ENCODE results near the gene TICRR. TPM values are rescaled to one million over a fixed set of nuclear protein-coding genes. Genes with fewer than 3 reads are reported as not detected.
A peak's percentile ranks its signal among the peaks of the same experiment; 100 is the strongest.
"Not testable (repeated sequence)": the region's sequence is repeated elsewhere in the genome, so short reads cannot be mapped to it uniquely, and the experiment has no call there.

Gene TICRR, protein sequence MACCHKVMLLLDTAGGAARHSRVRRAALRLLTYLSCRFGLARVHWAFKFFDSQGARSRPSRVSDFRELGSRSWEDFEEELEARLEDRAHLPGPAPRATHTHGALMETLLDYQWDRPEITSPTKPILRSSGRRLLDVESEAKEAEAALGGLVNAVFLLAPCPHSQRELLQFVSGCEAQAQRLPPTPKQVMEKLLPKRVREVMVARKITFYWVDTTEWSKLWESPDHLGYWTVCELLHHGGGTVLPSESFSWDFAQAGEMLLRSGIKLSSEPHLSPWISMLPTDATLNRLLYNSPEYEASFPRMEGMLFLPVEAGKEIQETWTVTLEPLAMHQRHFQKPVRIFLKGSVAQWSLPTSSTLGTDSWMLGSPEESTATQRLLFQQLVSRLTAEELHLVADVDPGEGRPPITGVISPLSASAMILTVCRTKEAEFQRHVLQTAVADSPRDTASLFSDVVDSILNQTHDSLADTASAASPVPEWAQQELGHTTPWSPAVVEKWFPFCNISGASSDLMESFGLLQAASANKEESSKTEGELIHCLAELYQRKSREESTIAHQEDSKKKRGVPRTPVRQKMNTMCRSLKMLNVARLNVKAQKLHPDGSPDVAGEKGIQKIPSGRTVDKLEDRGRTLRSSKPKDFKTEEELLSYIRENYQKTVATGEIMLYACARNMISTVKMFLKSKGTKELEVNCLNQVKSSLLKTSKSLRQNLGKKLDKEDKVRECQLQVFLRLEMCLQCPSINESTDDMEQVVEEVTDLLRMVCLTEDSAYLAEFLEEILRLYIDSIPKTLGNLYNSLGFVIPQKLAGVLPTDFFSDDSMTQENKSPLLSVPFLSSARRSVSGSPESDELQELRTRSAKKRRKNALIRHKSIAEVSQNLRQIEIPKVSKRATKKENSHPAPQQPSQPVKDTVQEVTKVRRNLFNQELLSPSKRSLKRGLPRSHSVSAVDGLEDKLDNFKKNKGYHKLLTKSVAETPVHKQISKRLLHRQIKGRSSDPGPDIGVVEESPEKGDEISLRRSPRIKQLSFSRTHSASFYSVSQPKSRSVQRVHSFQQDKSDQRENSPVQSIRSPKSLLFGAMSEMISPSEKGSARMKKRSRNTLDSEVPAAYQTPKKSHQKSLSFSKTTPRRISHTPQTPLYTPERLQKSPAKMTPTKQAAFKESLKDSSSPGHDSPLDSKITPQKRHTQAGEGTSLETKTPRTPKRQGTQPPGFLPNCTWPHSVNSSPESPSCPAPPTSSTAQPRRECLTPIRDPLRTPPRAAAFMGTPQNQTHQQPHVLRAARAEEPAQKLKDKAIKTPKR (N-terminal part only)
- total RNA-seq (under 1 TPM; 0.21 to 0.22 TPM), total RNA-seq (0.38 to 2.2 reads per million in 2 donors)

DNA sequence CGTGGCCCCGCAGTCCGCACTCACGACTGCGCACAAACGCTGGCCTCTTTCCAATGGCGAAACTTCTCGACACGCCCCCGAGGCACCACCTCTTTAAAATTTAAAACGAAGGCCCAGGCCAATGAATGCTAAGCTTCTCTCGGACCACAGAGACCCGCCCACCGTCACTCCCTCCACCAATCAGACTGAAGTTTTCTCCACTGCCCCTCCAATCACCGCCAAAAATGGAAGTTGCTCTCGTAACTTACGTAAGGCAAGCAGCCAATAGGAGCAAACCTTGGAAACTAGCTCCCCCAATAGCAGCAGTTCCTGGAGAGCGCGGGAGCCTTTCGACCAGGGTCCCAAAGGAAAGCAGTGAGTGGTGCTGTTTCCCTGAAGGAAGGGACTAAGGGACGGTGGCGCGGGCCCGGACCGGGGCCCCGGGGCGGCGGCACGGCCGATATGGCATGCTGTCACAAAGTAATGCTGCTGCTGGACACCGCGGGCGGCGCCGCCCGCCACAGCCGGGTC, at the start of gene TICRR:
TSS of gene TICRR (plus strand) at position 324 of the 510 bp plus-strand sequence. CDS start at position 442, 118 bp downstream.
- H3K4me3 Mint-ChIP-seq, result peak within 1 kb of the TSS; percentile 92
- peak; percentile 74 to 91 (median 85) for DNase-seq

DNA sequence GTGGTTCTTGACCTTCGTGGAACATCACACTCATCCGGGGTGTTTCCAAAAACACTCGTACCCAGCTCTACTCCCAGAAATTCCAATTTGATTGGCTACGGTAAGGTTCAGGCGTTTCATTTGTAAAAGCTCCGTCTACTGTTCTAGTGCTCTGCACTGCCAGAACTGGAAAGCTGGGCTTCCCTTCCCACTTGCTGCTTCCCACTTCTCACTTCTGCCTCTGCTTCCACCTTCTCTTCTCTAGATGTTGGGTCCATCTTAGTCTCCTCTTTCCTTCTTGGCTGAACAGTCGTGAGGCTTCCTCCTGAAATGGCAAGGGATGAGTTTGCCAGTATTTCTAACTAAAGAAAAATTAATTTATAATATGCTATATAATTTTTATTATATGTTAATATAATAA, 49.1 kb upstream of the TICRR start:
- H3K27me3 Mint-ChIP-seq, result peaks cover 9% of the 10 kb centered on the region
- H3K9me3 ChIP-seq (ENCODE audit: control insufficient read depth, low read length, poor library complexity, severe bottlenecking), result no peaks in the 10 kb centered on the region
- no peaks in the 10 kb centered on the region for H3K4me1 Mint-ChIP-seq
- H3K4me3 Mint-ChIP-seq, result no peak overlapping the region
- H3K36me3 Mint-ChIP-seq (ENCODE audit: low read depth), result no peaks in the 10 kb centered on the region
- ATAC-seq (no peak), DNase-seq (no peak)
- no peak overlapping the region for H3K27ac Mint-ChIP-seq

More for the DNA sequence above, at the start of gene TICRR:
- ATAC-seq, result peak; percentile 99
- peak within 1 kb of the TSS; percentile 79 for H3K27ac Mint-ChIP-seq
- H3K9me3 ChIP-seq (ENCODE audit: control insufficient read depth, low read length, poor library complexity, severe bottlenecking), result no peaks in the 10 kb centered on the region
- peaks cover 19% of the 10 kb centered on the region for H3K27me3 Mint-ChIP-seq
- H3K4me1 Mint-ChIP-seq, result peaks cover 15% of the 10 kb centered on the region
- peaks cover 5% of the 10 kb centered on the region for H3K36me3 Mint-ChIP-seq (ENCODE audit: low read depth)

DNA sequence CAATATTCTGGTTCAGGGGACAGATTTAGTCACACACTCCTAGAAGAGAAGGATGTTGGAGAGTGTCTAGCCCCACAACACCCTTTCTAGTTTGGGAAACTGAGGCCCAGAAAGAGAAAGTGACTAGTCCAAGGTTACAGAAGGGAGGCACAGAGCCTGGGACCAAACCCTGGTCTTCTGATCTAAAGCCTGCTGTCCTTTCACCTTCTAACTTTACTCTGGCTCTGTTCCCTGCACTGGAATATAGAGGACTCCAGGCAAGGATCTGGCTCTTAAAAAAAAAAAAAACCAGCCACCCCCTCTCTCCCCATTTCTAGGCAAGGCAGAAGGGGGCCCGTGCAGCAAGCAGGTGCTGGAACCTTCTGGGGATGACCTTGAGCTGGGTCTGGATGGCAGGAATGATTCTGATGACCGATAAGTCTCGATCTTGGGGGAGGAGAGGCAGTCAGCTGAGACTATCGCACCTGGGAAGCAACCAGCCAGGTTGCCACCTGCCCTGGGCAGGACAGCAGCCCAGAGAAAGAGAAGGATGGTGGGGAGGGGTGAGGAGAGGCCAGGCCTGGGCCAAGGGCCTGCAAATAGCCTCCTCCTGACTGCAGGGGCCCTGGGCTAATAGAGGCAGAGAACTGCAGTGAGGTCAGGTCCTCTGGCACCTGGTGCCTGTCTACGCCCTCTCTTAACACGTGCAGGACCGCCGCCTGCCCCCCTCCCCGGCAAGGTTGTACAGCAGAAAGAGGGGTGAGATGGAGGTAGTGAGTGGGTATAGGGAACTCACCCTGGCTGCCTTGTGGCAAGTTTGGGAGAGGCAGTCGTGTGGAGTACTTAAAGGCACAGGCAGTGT, 48.4 kb upstream of the TICRR start:
- DNase-seq (no peak), ATAC-seq (no peak)
- Mint-ChIP-seq H3K36me3 (ENCODE audit: low read depth) (no peaks in the 10 kb centered on the region), H3K4me3 (no peak overlapping the region), H3K27ac (no peak overlapping the region), H3K27me3 (peaks cover 7% of the 10 kb centered on the region), H3K4me1 (no peaks in the 10 kb centered on the region)
- no peaks in the 10 kb centered on the region for H3K9me3 ChIP-seq (ENCODE audit: control insufficient read depth, low read length, poor library complexity, severe bottlenecking)

DNA sequence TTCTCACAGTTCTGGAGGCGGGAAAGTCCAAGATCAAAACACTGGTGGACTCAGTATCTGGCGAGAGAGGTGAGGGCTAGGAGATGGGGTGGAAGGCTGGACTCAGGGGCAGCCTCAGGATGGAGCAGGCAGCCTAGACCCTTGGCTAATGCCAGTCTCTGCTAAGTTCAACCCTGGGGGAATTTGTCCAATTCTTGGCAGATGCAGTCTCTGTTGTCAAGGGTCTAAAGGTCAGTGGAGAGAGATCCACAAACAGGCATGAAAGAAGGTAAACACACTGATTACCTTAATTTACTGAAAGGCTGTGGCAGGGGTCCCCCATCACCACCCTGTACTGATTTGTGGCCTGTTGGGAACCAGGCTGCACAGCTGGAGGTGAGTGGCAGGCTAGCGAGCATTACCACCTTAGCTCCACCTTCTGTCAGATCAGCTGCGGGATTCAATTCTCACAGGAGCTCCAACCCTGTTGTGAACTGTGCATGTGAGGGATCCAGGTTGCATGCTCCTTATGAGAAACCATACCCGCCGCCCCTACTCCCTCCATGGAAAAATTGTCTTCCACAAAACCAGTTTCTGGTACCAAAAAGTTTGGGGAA, 46.4 kb upstream of the TICRR start:
- H3K36me3 Mint-ChIP-seq (ENCODE audit: low read depth), result no peaks in the 10 kb centered on the region
- H3K9me3 ChIP-seq (ENCODE audit: control insufficient read depth, low read length, poor library complexity, severe bottlenecking), result no peaks in the 10 kb centered on the region
- no peaks in the 10 kb centered on the region for H3K4me1 Mint-ChIP-seq
- H3K27me3 Mint-ChIP-seq, result peaks cover 7% of the 10 kb centered on the region
- ATAC-seq (no peak), DNase-seq (no peak)
- no peak overlapping the region for H3K4me3 Mint-ChIP-seq
- no peak overlapping the region for H3K27ac Mint-ChIP-seq

DNA sequence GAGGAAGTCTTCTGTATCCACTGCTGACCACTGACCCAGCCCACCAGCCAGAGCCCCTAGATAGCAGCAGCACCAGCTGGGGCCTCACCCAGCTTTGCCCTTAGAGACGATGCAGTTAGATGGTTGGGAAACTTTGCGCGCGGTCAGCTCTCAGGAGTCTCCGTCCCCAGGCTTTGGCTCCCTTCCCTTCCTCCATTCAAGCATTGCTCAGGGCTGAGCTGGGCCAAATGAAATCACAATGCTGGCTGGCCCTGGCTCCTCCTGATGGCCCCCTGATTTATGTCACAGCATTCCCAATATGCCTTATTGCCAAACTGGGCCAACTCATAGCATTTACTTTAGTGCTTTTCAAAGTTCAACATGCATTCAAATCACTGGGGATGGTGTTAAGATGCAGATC, 44.3 kb upstream of the TICRR start:
- no peaks in the 10 kb centered on the region for H3K4me1 Mint-ChIP-seq
- no peaks in the 10 kb centered on the region for H3K9me3 ChIP-seq (ENCODE audit: control insufficient read depth, low read length, poor library complexity, severe bottlenecking)
- DNase-seq (no peak), ATAC-seq (no peak)
- H3K27ac Mint-ChIP-seq, result no peak overlapping the region
- no peak overlapping the region for H3K4me3 Mint-ChIP-seq
- no peaks in the 10 kb centered on the region for H3K27me3 Mint-ChIP-seq
- H3K36me3 Mint-ChIP-seq (ENCODE audit: low read depth), result no peaks in the 10 kb centered on the region

DNA sequence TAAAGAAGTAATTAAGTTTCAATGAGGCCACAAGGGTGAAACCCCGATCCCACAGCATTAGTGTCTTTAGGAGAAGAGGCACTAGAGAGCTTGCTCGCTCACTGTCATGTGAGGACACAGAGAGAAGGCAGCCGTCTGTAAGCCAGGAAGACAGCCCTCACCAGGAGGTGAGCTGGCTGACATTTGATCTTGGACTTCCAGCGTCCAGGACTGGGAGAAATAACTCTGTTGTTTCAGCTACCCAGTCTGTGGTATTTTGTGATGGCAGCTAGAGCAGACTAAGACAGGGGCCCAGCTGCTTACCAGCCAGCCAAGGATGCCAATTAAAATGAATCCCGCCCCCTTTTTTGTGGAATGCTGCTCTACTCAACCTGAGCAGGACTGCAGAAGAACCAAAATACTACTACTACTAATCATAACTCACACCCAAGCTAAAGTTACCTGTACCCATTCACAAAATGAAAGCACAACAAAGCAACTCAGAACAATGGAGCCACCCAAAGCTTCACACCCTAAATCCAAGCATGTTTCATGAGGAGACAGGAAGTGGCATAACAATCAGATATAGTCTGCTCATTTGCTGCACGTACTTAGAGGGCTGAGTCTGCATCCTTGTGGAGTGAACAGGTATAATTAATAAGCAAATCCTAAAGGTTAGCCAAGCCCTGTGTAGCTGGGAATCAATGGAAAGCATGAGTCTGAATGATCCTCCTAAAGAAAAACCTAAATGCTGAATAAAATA, 43.3 kb upstream of the TICRR start:
- no peaks in the 10 kb centered on the region for H3K27me3 Mint-ChIP-seq
- no peaks in the 10 kb centered on the region for H3K36me3 Mint-ChIP-seq (ENCODE audit: low read depth)
- no peaks in the 10 kb centered on the region for H3K9me3 ChIP-seq (ENCODE audit: control insufficient read depth, low read length, poor library complexity, severe bottlenecking)
- H3K4me1 Mint-ChIP-seq, result no peaks in the 10 kb centered on the region
- H3K4me3 Mint-ChIP-seq, result no peak overlapping the region
- ATAC-seq (no peak), DNase-seq (no peak)
- no peak overlapping the region for H3K27ac Mint-ChIP-seq

DNA sequence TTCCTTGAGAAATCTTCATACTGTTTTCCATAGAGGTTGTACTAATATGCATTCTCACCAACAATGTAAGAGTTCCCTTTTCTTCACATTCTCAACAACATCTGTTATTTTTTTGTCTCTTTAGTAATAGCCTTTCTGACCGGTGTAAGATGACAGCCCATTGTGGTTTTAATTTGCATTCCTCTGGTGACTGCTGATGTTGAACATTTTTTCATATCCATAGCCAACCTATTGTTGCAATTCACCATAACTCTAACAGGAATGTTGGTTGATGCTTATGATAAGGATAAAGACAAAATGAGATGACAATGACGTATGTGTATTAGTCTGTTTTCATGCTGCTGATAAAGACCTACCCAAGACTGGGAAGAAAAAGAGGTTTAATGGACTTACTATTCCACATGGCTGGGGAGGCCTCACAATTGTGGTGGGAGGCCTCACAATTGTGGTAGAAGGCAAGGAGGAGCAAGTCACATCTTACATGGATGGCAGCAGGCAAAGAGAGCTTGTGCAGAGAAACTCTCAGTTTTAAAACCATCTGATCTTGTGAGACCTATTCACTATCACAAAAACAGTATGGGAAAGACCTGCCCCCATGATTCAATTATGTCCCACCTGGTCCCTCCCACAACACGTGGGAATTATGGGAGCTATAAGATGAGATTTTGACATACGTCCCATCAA, 41.3 kb upstream of the TICRR start:
- Mint-ChIP-seq H3K4me1 (no peaks in the 10 kb centered on the region), H3K36me3 (ENCODE audit: low read depth) (no peaks in the 10 kb centered on the region), H3K4me3 (no peak overlapping the region), H3K27ac (no peak overlapping the region), H3K27me3 (no peaks in the 10 kb centered on the region)
- DNase-seq, result no peak
- no peak for ATAC-seq
- no peaks in the 10 kb centered on the region for H3K9me3 ChIP-seq (ENCODE audit: control insufficient read depth, low read length, poor library complexity, severe bottlenecking)

DNA sequence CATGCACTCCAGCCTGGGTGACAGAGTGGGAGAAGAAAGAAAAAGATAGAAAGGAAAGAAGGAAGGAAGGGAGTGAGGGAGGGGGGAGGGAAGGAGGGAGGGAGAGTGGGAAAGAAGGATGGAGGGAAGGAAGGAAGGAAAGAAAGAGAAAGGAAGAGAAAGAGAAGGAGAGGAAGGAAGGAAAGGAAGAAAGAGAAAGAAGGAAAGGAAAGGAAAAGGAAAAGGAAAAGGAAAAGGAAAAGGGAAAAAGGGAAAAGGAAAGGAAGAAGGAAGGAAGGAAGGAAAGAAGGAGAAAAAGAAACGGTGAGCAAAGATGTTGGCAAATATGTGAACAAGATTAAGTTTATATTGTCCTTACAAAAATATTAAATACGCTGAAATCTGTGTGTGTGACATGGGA, 36.2 kb upstream of the TICRR start:
- H3K27ac Mint-ChIP-seq, result no peak overlapping the region
- H3K9me3 ChIP-seq (ENCODE audit: control insufficient read depth, low read length, poor library complexity, severe bottlenecking), result no peaks in the 10 kb centered on the region
- peaks cover 10% of the 10 kb centered on the region for H3K27me3 Mint-ChIP-seq
- no peak for ATAC-seq
- no peaks in the 10 kb centered on the region for H3K4me1 Mint-ChIP-seq
- DNase-seq, result no peak
- H3K36me3 Mint-ChIP-seq (ENCODE audit: low read depth), result no peaks in the 10 kb centered on the region
- no peak overlapping the region for H3K4me3 Mint-ChIP-seq

DNA sequence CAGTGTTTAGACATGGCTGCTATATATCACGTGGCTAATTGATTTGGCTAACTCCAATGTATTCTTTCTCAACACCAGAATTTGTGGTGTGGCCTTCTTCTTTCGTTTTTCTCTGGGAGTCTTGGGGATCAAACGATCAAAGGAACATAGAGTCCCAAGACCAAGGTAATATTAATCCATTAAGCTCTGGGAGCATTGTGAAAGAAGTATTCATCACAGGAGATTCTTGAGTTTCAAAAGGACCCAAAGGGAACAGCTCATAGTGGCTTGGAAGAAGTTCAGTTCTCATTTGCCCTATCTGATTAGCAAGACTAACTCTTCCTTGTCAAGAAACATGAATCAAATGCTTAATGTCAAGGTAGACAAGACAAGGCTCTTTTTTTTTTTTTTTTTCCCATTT, 32.9 kb upstream of the TICRR start:
- DNase-seq, result no peak
- Mint-ChIP-seq H3K36me3 (ENCODE audit: low read depth) (peaks cover 4% of the 10 kb centered on the region), H3K4me1 (no peaks in the 10 kb centered on the region), H3K27me3 (peaks cover 22% of the 10 kb centered on the region), H3K27ac (no peak overlapping the region), H3K4me3 (no peak overlapping the region)
- no peak for ATAC-seq
- no peaks in the 10 kb centered on the region for H3K9me3 ChIP-seq (ENCODE audit: control insufficient read depth, low read length, poor library complexity, severe bottlenecking)

DNA sequence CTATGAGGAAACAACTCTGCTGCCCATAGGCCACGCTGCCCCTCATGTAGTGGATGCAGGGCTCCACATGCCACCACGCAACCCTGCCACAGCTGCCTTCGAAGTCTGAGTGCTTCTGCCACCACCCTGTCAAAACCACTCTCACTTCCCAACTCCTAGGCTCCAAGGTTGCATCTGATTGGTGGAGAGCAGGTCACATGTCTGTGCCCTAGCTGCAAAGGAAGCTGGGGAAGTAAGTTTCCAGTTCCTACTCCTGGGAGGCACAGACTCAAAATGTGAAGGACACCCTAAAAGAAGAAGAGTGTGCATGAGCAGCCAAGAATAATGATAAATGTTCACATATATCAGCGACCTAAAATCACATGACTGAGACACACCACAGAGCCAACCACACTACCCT, 31.9 kb upstream of the TICRR start:
- Mint-ChIP-seq H3K4me1 (no peaks in the 10 kb centered on the region), H3K27ac (no peak overlapping the region), H3K27me3 (peaks cover 30% of the 10 kb centered on the region), H3K36me3 (ENCODE audit: low read depth) (peaks cover 4% of the 10 kb centered on the region), H3K4me3 (no peak overlapping the region)
- ATAC-seq (no peak), DNase-seq (no peak)
- H3K9me3 ChIP-seq (ENCODE audit: control insufficient read depth, low read length, poor library complexity, severe bottlenecking), result no peaks in the 10 kb centered on the region

DNA sequence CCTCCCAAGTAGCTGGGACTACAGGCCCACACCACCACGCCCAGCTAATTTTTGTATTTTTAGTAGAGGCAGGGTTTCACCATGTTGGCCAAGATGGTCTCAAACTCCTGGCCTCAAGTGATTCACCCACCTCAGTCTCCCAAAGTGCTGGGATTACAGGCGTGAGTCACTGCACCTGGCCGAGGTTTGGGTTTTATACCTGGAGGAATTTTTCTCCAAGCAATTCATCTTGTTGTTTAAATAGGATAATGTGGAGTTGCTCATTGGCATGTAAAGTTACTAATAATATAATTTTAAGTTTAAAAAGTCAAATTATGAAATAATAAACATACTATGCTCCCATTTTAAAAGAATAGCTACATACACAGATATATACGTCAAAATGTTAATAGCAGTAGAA, 26.1 kb upstream of the TICRR start:
- H3K36me3 Mint-ChIP-seq (ENCODE audit: low read depth); H3K27ac Mint-ChIP-seq; H3K9me3 ChIP-seq (ENCODE audit: control insufficient read depth, low read length, poor library complexity, severe bottlenecking); DNase-seq; ATAC-seq; H3K4me3 Mint-ChIP-seq; H3K4me1 Mint-ChIP-seq: not testable (repeated sequence)
- H3K27me3 Mint-ChIP-seq, result peaks cover 50% of the 10 kb centered on the region
